Endothelial cell of umbilical vein (primary cell): ENCODE data around the gene ITGA11. TPM values are rescaled to one million over a fixed set of nuclear protein-coding genes. Genes with fewer than 3 reads are reported as not detected.

Experiments used
- BruUV-seq: library from RNA; stranded (reverse); fragments of 400-500 nt; replicated peaks from 2 replicates; lab custom pipeline; 2021; lab: Mats Ljungman, UMichigan
- CTCF ChIA-PET: fragments of 300-600, 350-600 bp; sonication (Branson Sonifier 250); formaldehyde crosslinking; loops from one replicate; lab custom pipeline; 2021; ENCODE audit warnings: antibody characterized with exemption, inconsistent platforms; lab: Charles Lee
- POLR2A ChIA-PET: fragments of 300-600, 350-600 bp; sonication (Branson Sonifier 250); formaldehyde crosslinking; loops from one replicate; lab custom pipeline; 2021; ENCODE audit warnings: antibody characterized with exemption, inconsistent platforms; lab: Charles Lee
- DNase-seq: peaks from one replicate; pipeline ENCODE4 v3.0.0-alpha.2; 2011; ENCODE audit warnings: low read depth, low spot score
- FAIRE-seq: peaks from 2 replicates; lab custom pipeline; 2011; peaks lifted over from hg19 to GRCh38; lab: Jason Lieb, UNC
- H2AFZ ChIP-seq: 2 replicates; pipeline ENCODE4 v1.6.0; 2012; ENCODE audit warnings: low read depth, low read length, control low read depth, inconsistent platforms
- H3K27ac ChIP-seq: 2 replicates; pipeline ENCODE4 v1.5.1; 2011; ENCODE audit warnings: low read depth, mild to moderate bottlenecking, control low read depth, low read length, moderate library complexity; ENCODE audit not compliant: insufficient read depth
- H3K27me3 ChIP-seq, 2 experiments: 2 replicates each; pipeline versions ENCODE4 v1.6.0 to v1.6.1; 2011; ENCODE audit warnings: low read length in 2 of 2, mixed read lengths in 1 of 2; ENCODE audit not compliant: control insufficient read depth in 2 of 2, insufficient read depth in 2 of 2
- H3K36me3 ChIP-seq, 2 experiments: 2 replicates in 1 of 2; 3 replicates in 1 of 2; pipeline ENCODE4 v1.5.1; 2011; ENCODE audit warnings: low read length in 2 of 2, mild to moderate bottlenecking in 1 of 2, moderate library complexity in 1 of 2; ENCODE audit not compliant: control insufficient read depth in 2 of 2, insufficient read depth in 2 of 2; ENCODE audit errors: extremely low read depth in 1 of 2
- H3K4me1 ChIP-seq: 3 replicates; pipeline ENCODE4 v1.5.1; 2011; ENCODE audit warnings: mild to moderate bottlenecking, low read length; ENCODE audit not compliant: control insufficient read depth, insufficient read depth; ENCODE audit errors: extremely low read depth
- H3K4me2 ChIP-seq: 2 replicates; pipeline ENCODE4 v1.6.1; 2011; ENCODE audit warnings: low read length, control low read depth, mixed read lengths; ENCODE audit not compliant: insufficient read depth
- H3K4me3 ChIP-seq, 3 experiments: fragments of 200-600 bp in 1 of 3; sonication (generic), shearing (Covaris generic) in 1 of 3; replicated peaks in 1 of 3; 2 replicates each; pipeline ENCODE4 v1.5.1; 2011 to 2016; ENCODE audit warnings: control low read depth in 3 of 3, low read length in 3 of 3, mild to moderate bottlenecking in 2 of 3, inconsistent platforms in 1 of 3, low read depth in 1 of 3, moderate library complexity in 1 of 3; ENCODE audit not compliant: insufficient read depth in 1 of 3
- H3K79me2 ChIP-seq: 2 replicates; pipeline ENCODE4 v1.6.0; 2012; ENCODE audit warnings: low read length, inconsistent platforms; ENCODE audit not compliant: control insufficient read depth, insufficient read depth
- H3K9ac ChIP-seq: replicated peaks from 2 replicates; pipeline ENCODE3; 2011; ENCODE audit warnings: low read length, control low read depth; ENCODE audit not compliant: insufficient read depth; ENCODE audit errors: extremely low read depth
- H3K9me1 ChIP-seq: replicated peaks from 3 replicates; pipeline ENCODE4 v1.6.0; 2011; ENCODE audit warnings: mild to moderate bottlenecking, low read length; ENCODE audit not compliant: control insufficient read depth, insufficient read depth; ENCODE audit errors: extremely low read depth
- H3K9me3 ChIP-seq: replicated peaks from 2 replicates; pipeline ENCODE4 v1.5.1; 2012; ENCODE audit warnings: low read length, inconsistent platforms; ENCODE audit not compliant: control insufficient read depth, insufficient read depth
- H4K20me1 ChIP-seq: replicated peaks from 2 replicates; pipeline ENCODE3; 2011; ENCODE audit warnings: mild to moderate bottlenecking, low read length; ENCODE audit not compliant: control insufficient read depth, insufficient read depth; ENCODE audit errors: extremely low read depth
- CTCF ChIP-seq, 2 donors: IDR thresholded peaks; 1 replicate in 1 of 2; 2 replicates in 1 of 2; pipeline ENCODE4 v1.5.1; 2011; ENCODE audit warnings: low read length in 2 of 2, mild to moderate bottlenecking in 2 of 2, moderate library complexity in 2 of 2, control low read depth in 1 of 2, inconsistent platforms in 1 of 2, low read depth in 1 of 2; ENCODE audit not compliant: insufficient read depth in 1 of 2; ENCODE audit errors: extremely low read depth in 1 of 2
- EZH2 ChIP-seq: IDR thresholded peaks from 2 replicates; pipeline ENCODE4 v1.6.1; 2012; ENCODE audit warnings: borderline replicate concordance, low read depth, mild to moderate bottlenecking, moderate library complexity, low read length, inconsistent platforms; ENCODE audit not compliant: severe bottlenecking
- FOS ChIP-seq: IDR thresholded peaks from 2 replicates; pipeline ENCODE4 v1.6.1; 2011; ENCODE audit warnings: mild to moderate bottlenecking, low read length, moderate library complexity, borderline replicate concordance; ENCODE audit not compliant: insufficient read depth
- GATA2 ChIP-seq: IDR thresholded peaks from 2 replicates; pipeline ENCODE4 v1.7.0; 2011; ENCODE audit warnings: low read depth, mild to moderate bottlenecking, moderate library complexity, mixed read lengths, low read length; ENCODE audit not compliant: insufficient read length, insufficient read depth
- JUN ChIP-seq: IDR thresholded peaks from 2 replicates; pipeline ENCODE4 v1.6.1; 2011; ENCODE audit warnings: borderline replicate concordance, low read depth; ENCODE audit not compliant: insufficient read length, insufficient read depth
- MAX ChIP-seq: IDR thresholded peaks from 2 replicates; pipeline ENCODE4 v1.6.1; 2011; ENCODE audit not compliant: insufficient read depth, insufficient read length
- MYC ChIP-seq: IDR thresholded peaks from one replicate; pipeline ENCODE4 v1.6.1; 2011; ENCODE audit warnings: mild to moderate bottlenecking, low read depth, low read length
- POLR2A ChIP-seq: IDR thresholded peaks from 2 replicates; pipeline ENCODE4 v1.6.1; 2012; ENCODE audit warnings: low read depth, mild to moderate bottlenecking, control low read depth, low read length
- POLR2AphosphoS5 ChIP-seq: IDR thresholded peaks from 2 replicates; pipeline ENCODE4 v1.6.1; 2012; ENCODE audit warnings: low read depth, mild to moderate bottlenecking, control low read depth, low read length, moderate library complexity; ENCODE audit not compliant: insufficient read depth
- dilution Hi-C: fragments of 300-500 bp; cut with MboI; formaldehyde crosslinking; loops from one replicate; pipeline ENCODE4 v1.15.0; 2019; ENCODE audit warnings: low sequenced_read_pairs; ENCODE audit not compliant: extremely low pct_ligation_motif_present
- intact Hi-C: fragments of 100-400 bp; cut with micrococcal nuclease; formaldehyde crosslinking; loops from one replicate; pipeline ENCODE4 v1.10.0; 2022
- polyA plus RNA-seq, 4 experiments: library from polyadenylated mRNA; depleted of rRNA in 3 of 4; stranded (reverse) in 3 of 4; unstranded in 1 of 4; fragments of >200 nt; gene quantifications; 2 replicates each; pipeline versions ENCODE4 v1.2.1 to v1.2.3, GENCODE V29; 2011 to 2012; ENCODE audit warnings: missing spikeins in 1 of 4
- total RNA-seq: library from RNA; stranded (reverse); gene quantifications from 2 replicates; pipeline ENCODE4 v1.2.3, GENCODE V29; 2021

Gene ITGA11
- total and polyA plus RNA-seq, 2 donors (not counting 3 experiments of a cell fraction or from before 2014, with no cell fraction given) = 0.18 to 1.0 TPM

- TF ChIP-seq MAX = no peak
- TF ChIP-seq FOS = no peak
- no peak for TF ChIP-seq EZH2
- TF ChIP-seq GATA2 = no peak
- no peak for TF ChIP-seq JUN
- no peak for TF ChIP-seq POLR2A
- no peak for TF ChIP-seq CTCF (IDR thresholded peaks at IDR 0.05; ENCODE audit: extremely low read depth in 1 of 2, insufficient read depth in 1 of 2, low read depth in 1 of 2, low read length in 2 of 2)
- TF ChIP-seq MYC = no peak
- no peak for TF ChIP-seq POLR2AphosphoS5
- ChIA-PET CTCF (no interaction called here), POLR2A (no interaction called here)
- no peak for DNase-seq
- Histone ChIP-seq H3K27ac (no peak overlapping the region), H2AFZ (no peak overlapping the region), H3K4me1 (peaks cover 13% of the 10 kb centered on the region), H3K27me3 (peaks cover 73 to 88% of the 10 kb centered on the region in 2 experiments), H4K20me1 (no peaks in the 10 kb centered on the region), H3K79me2 (no peaks in the 10 kb centered on the region), H3K9me1 (no peaks in the 10 kb centered on the region), H3K4me2 (no peak overlapping the region), H3K36me3 (no peaks in the 10 kb centered on the region), H3K9me3 (no peaks in the 10 kb centered on the region), H3K9ac (no peak overlapping the region), H3K4me3 (no peak overlapping the region)
- no peak for FAIRE-seq
- BruUV-seq = no TSS peak
- intact Hi-C loops = no loop called here
- dilution Hi-C loops = no loop called here
Observed at GRCh38 chr15:68433551-68433950, 1.6 kb upstream of the ITGA11 start.
